ENCODE data around the gene ELL.

The ELL gene

DNA sequence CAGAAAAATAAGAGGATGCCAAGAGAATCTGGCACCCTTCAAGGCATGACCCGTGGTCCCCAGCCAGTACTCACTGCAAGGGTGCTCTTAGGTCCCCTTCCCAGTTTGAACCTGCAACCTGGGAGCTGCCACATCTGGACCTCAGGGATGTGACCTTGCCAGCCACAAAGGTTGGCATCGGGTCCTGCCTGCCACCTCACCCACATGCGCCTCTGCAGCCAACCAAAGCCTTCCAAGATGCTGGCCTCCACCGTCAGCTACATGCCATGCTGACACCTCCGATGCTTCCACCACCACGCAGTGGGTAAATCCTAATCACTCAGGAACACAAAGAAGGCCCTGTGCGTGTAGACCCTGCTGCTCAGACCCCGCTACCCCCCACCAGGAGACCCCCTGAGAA is 35.1 kb downstream of the ELL start:
- TF ChIP-seq, protein P1, sequence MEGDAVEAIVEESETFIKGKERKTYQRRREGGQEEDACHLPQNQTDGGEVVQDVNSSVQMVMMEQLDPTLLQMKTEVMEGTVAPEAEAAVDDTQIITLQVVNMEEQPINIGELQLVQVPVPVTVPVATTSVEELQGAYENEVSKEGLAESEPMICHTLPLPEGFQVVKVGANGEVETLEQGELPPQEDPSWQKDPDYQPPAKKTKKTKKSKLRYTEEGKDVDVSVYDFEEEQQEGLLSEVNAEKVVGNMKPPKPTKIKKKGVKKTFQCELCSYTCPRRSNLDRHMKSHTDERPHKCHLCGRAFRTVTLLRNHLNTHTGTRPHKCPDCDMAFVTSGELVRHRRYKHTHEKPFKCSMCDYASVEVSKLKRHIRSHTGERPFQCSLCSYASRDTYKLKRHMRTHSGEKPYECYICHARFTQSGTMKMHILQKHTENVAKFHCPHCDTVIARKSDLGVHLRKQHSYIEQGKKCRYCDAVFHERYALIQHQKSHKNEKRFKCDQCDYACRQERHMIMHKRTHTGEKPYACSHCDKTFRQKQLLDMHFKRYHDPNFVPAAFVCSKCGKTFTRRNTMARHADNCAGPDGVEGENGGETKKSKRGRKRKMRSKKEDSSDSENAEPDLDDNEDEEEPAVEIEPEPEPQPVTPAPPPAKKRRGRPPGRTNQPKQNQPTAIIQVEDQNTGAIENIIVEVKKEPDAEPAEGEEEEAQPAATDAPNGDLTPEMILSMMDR (IDR thresholded peaks at IDR 0.05; ENCODE audit: insufficient read depth, low read length) = no peak
- no peak for TF ChIP-seq GABPA (IDR thresholded peaks at IDR 0.05; ENCODE audit: low read depth)
- TF ChIP-seq, protein P2, sequence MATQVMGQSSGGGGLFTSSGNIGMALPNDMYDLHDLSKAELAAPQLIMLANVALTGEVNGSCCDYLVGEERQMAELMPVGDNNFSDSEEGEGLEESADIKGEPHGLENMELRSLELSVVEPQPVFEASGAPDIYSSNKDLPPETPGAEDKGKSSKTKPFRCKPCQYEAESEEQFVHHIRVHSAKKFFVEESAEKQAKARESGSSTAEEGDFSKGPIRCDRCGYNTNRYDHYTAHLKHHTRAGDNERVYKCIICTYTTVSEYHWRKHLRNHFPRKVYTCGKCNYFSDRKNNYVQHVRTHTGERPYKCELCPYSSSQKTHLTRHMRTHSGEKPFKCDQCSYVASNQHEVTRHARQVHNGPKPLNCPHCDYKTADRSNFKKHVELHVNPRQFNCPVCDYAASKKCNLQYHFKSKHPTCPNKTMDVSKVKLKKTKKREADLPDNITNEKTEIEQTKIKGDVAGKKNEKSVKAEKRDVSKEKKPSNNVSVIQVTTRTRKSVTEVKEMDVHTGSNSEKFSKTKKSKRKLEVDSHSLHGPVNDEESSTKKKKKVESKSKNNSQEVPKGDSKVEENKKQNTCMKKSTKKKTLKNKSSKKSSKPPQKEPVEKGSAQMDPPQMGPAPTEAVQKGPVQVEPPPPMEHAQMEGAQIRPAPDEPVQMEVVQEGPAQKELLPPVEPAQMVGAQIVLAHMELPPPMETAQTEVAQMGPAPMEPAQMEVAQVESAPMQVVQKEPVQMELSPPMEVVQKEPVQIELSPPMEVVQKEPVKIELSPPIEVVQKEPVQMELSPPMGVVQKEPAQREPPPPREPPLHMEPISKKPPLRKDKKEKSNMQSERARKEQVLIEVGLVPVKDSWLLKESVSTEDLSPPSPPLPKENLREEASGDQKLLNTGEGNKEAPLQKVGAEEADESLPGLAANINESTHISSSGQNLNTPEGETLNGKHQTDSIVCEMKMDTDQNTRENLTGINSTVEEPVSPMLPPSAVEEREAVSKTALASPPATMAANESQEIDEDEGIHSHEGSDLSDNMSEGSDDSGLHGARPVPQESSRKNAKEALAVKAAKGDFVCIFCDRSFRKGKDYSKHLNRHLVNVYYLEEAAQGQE (IDR thresholded peaks at IDR 0.05; ENCODE audit: insufficient replicate concordance, low read depth) = no peak
- TF ChIP-seq POLR2AphosphoS5 (IDR thresholded peaks at IDR 0.05; ENCODE audit: low read depth) = no peak
- DNase-seq (ENCODE audit: low read depth in 1 of 2, low spot score in 1 of 2) = no peak
- H3K27ac ChIP-seq (replicated peaks) = no peak overlapping the region
- H3K27me3 ChIP-seq (ENCODE audit: insufficient read depth, poor library complexity, severe bottlenecking) = no peaks in the 10 kb centered on the region
- no peak overlapping the region for H3K4me3 ChIP-seq (replicated peaks; ENCODE audit: insufficient read depth, low read length)

DNA sequence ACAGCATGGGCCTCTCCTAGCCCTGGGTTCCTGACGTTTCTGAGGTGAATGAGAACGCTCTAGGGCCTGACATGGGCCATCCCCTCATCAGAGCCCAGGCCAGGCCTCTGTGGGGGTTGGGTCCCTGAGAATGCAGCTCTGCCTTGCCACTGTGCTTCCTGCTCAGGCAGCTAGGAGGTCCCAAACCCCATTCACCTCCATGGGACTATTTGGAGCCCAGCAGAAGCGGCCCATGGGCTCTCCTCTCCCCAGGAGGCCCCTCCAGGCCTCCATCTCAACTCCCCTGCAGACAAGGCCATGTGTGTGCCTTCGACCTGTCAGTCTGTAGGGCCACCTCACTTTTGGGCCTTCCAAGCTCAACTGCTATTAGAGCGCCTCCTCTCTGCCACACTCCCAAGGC is 36.9 kb downstream of the ELL start:
- Histone ChIP-seq H3K27me3 (ENCODE audit: insufficient read depth, poor library complexity, severe bottlenecking) (no peaks in the 10 kb centered on the region), H3K4me3 (replicated peaks; ENCODE audit: insufficient read depth, low read length) (no peak overlapping the region), H3K27ac (replicated peaks) (no peak overlapping the region)
- TF ChIP-seq POLR2AphosphoS5 (IDR thresholded peaks at IDR 0.05; ENCODE audit: low read depth) (no peak), SPI1 (IDR thresholded peaks at IDR 0.05; ENCODE audit: borderline replicate concordance, low read depth) (no peak), GABPA (IDR thresholded peaks at IDR 0.05; ENCODE audit: low read depth) (no peak)
- TF ChIP-seq, protein P2 (IDR thresholded peaks at IDR 0.05; ENCODE audit: insufficient replicate concordance, low read depth) = no peak
- no peak for DNase-seq (ENCODE audit: low read depth in 1 of 2, low spot score in 1 of 2)

DNA sequence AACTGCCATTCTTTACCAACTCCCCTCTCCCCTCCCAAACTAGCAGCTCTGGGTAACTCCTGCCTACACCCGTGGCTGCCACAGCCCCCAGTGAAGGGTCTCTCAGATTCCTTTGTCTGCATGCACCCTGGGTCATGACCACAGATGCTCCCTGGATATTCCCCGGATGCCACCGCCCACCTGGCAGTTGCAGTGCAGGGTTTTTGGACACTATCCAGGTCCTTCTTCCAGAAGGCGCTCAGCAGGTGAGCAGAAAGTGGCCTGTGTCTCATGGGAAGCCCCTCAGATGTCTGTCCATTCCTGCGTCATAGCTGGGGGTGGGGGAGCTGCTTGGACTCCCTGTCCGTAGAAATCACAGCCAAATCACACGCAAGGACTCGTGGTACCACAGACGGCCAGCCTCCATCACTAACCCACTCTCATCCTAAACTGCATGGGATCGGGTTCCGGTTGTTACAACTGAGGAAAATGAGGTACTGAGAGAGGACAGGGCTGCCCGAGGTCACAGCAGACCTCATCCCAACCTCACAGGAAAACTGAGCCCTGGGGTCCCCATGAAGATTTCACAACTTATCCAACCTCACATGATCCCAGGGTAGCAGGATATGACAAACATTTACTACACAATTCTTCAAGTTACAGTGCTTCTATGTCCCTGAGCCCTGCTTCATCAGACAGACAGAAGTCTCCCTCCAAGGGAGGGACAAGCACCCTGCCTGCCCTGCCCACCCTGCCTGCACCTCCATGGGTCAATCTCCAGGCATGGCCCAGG is 38.6 kb downstream of the ELL start:
- DNase-seq (ENCODE audit: low read depth in 1 of 2, low spot score in 1 of 2) = no peak
- Histone ChIP-seq H3K4me3 (replicated peaks; ENCODE audit: insufficient read depth, low read length) (no peak overlapping the region), H3K27ac (replicated peaks) (no peak overlapping the region), H3K27me3 (ENCODE audit: insufficient read depth, poor library complexity, severe bottlenecking) (no peaks in the 10 kb centered on the region)
- TF ChIP-seq SPI1 (IDR thresholded peaks at IDR 0.05; ENCODE audit: borderline replicate concordance, low read depth) (no peak), GABPA (IDR thresholded peaks at IDR 0.05; ENCODE audit: low read depth) (no peak), POLR2AphosphoS5 (IDR thresholded peaks at IDR 0.05; ENCODE audit: low read depth) (no peak)
- TF ChIP-seq, protein P2 (IDR thresholded peaks at IDR 0.05; ENCODE audit: insufficient replicate concordance, low read depth) = no peak
- TF ChIP-seq, protein P1 (IDR thresholded peaks at IDR 0.05; ENCODE audit: insufficient read depth, low read length) = no peak

All from HL-60 (cell line).